PC-9 (cell line): Measurements from ENCODE around the gene MTCL3.

Experiments used
- BruUV-seq: library from RNA; stranded (reverse); fragments of 400-500 nt; replicated peaks from 2 replicates; lab custom pipeline; 2021; lab: Mats Ljungman, UMichigan
- CTCF ChIA-PET: fragments of 300-600 bp; sonication (Branson Sonifier 250); formaldehyde crosslinking; loops from one replicate; lab custom pipeline; 2022; ENCODE audit warnings: antibody characterized with exemption; lab: Charles Lee
- POLR2A ChIA-PET: fragments of 300-600 bp; sonication (Branson Sonifier 250); formaldehyde crosslinking; loops from one replicate; lab custom pipeline; 2022; ENCODE audit warnings: antibody characterized with exemption; ENCODE audit not compliant: unreplicated experiment; lab: Charles Lee
- DNase-seq, 2 experiments: peaks; one replicate each; pipeline versions ENCODE4 v3.0.0 to v3.0.0-alpha.2; 2015 to 2022; ENCODE audit warnings: mixed read lengths in 1 of 2
- H2AFZ ChIP-seq: fragments of 200-600 bp; sonication (generic); 2 replicates; pipeline ENCODE4 v1.8.1; 2017; ENCODE audit warnings: antibody characterized with exemption
- H3F3A ChIP-seq: fragments of 200-600 bp; sonication (generic); 2 replicates; pipeline ENCODE4 v1.8.1; 2017; ENCODE audit warnings: antibody characterized with exemption, mild to moderate bottlenecking, low read depth; ENCODE audit not compliant: insufficient read depth
- H3K27ac ChIP-seq: fragments of 200-600 bp; sonication (generic); 2 replicates; pipeline ENCODE4 v1.6.1; 2016; ENCODE audit warnings: mixed run types
- H3K27me3 ChIP-seq: fragments of 200-600 bp; sonication (generic); 2 replicates; pipeline ENCODE4 v1.6.1; 2016; ENCODE audit warnings: low read depth, mixed run types; ENCODE audit not compliant: insufficient read depth
- H3K36me3 ChIP-seq: fragments of 200-600 bp; sonication (generic); 2 replicates; pipeline ENCODE4 v1.6.1; 2016; ENCODE audit warnings: low read depth, mixed run types
- H3K4me1 ChIP-seq: fragments of 200-600 bp; sonication (generic); replicated peaks from 2 replicates; pipeline ENCODE4 v1.6.1; 2016; ENCODE audit warnings: mixed run types; ENCODE audit not compliant: insufficient read depth
- H3K4me2 ChIP-seq: fragments of 200-600 bp; sonication (generic); 2 replicates; pipeline ENCODE4 v1.6.1; 2017; ENCODE audit warnings: mixed run types
- H3K4me3 ChIP-seq: fragments of 200-600 bp; sonication (generic); 2 replicates; pipeline ENCODE4 v1.6.1; 2016; ENCODE audit warnings: mixed run types
- H3K79me2 ChIP-seq: fragments of 200-600 bp; sonication (generic); 2 replicates; pipeline ENCODE4 v1.6.1; 2017; ENCODE audit warnings: low read depth, mixed run types
- H3K9me2 ChIP-seq: fragments of 200-600 bp; sonication (generic); 2 replicates; pipeline ENCODE4 v1.8.1; 2017; ENCODE audit warnings: mild to moderate bottlenecking; ENCODE audit not compliant: insufficient read depth
- H3K9me3 ChIP-seq: fragments of 200-600 bp; sonication (generic); 2 replicates; pipeline ENCODE4 v1.8.1; 2016; ENCODE audit warnings: low read depth; ENCODE audit not compliant: insufficient read depth
- H4K20me1 ChIP-seq: fragments of 200-600 bp; sonication (generic); 2 replicates; pipeline ENCODE4 v1.8.1; 2017; ENCODE audit not compliant: insufficient read depth
- EZH2 ChIP-seq: fragments of 200-600 bp; sonication (generic); IDR thresholded peaks from 2 replicates; pipeline ENCODE4 v1.8.0; 2017; ENCODE audit warnings: antibody characterized with exemption, low read depth
- intact Hi-C: fragments of 100-400 bp; cut with micrococcal nuclease; formaldehyde crosslinking; loops from one replicate; pipeline ENCODE4 v1.10.0; 2022; ENCODE audit not compliant: unreplicated experiment
- TF ChIP-seq, protein P1 (sequence below): fragments of 200-600 bp; sonication (generic); conservative IDR thresholded peaks from 2 replicates; pipeline ENCODE4 v1.6.1; 2017; ENCODE audit warnings: mixed run types, antibody characterized with exemption, mild to moderate bottlenecking, moderate library complexity

Gene MTCL3

DNA sequence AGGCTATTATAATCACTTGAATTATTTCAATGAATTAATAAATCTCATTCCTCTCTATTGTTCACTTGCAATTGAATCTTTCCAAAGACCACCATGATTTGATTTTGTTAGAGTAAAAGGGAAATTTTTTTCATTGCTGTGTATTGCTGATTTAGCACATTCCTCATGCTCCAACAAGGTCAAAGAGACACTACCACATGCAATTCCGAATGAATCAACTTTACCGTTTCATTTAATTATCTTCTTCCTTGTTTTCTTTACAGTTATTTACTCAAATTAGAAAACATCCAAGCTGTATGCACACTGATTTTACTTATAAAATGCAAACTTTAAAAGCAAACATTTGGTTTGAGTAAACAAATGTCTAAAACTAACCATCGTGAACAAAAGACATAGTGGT lies 60.9 kb downstream of the MTCL3 start:
- Histone ChIP-seq H3K27ac (no peak overlapping the region), H2AFZ (no peak overlapping the region), H3K36me3 (no peaks in the 10 kb centered on the region), H3F3A (no peaks in the 10 kb centered on the region), H3K9me3 (no peaks in the 10 kb centered on the region), H4K20me1 (no peaks in the 10 kb centered on the region), H3K27me3 (no peaks in the 10 kb centered on the region), H3K9me2 (no peaks in the 10 kb centered on the region), H3K4me3 (no peak overlapping the region), H3K79me2 (no peaks in the 10 kb centered on the region), H3K4me1 (no peaks in the 10 kb centered on the region), H3K4me2 (no peak overlapping the region)
- no TSS peak for BruUV-seq
- CTCF ChIA-PET = interaction anchor here (0.6 kb wide), 1 partner anchor 192 kb away, joined by 4 read pairs; the partner anchor contains the start of gene RNF146
- POLR2A ChIA-PET = no interaction called here
- TF ChIP-seq, protein P1, sequence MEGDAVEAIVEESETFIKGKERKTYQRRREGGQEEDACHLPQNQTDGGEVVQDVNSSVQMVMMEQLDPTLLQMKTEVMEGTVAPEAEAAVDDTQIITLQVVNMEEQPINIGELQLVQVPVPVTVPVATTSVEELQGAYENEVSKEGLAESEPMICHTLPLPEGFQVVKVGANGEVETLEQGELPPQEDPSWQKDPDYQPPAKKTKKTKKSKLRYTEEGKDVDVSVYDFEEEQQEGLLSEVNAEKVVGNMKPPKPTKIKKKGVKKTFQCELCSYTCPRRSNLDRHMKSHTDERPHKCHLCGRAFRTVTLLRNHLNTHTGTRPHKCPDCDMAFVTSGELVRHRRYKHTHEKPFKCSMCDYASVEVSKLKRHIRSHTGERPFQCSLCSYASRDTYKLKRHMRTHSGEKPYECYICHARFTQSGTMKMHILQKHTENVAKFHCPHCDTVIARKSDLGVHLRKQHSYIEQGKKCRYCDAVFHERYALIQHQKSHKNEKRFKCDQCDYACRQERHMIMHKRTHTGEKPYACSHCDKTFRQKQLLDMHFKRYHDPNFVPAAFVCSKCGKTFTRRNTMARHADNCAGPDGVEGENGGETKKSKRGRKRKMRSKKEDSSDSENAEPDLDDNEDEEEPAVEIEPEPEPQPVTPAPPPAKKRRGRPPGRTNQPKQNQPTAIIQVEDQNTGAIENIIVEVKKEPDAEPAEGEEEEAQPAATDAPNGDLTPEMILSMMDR = no peak
- no peak for TF ChIP-seq EZH2
- no peak for DNase-seq
- intact Hi-C loops = no loop called here

DNA sequence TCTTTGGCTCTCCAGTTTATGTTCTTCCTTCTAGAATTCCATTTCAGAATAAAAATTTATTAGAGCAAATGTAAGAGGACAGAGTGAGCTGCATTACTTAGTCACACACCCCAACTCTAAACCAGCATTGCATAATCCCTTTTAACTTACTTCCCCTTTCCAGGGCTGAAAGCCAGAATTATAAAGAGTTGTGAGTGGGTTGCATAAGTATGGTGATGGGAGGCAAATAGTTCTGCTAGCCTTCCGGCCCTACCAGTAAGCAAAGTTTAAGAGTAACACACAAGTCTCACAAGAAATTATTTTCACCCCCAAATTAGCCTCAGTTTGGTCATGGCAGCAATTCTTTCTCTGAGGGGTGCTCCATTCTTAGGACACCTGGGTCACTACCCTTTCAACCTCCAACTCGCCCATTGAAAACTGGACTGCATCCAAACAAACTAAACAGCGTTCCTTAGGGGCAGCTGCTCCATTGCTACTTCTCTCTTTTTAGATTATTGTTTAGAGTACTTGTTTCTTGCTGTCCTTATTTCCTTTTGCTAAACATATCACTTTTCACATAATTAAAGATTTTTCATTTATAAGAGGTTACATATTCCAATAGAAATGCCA lies 61.6 kb downstream of the MTCL3 start:
- DNase-seq = no peak
- H4K20me1 ChIP-seq = no peaks in the 10 kb centered on the region
- BruUV-seq = no TSS peak
- no peaks in the 10 kb centered on the region for H3K27me3 ChIP-seq
- H3K4me1 ChIP-seq = no peaks in the 10 kb centered on the region
- CTCF ChIA-PET = no interaction called here
- no peak overlapping the region for H3K4me2 ChIP-seq
- H3F3A ChIP-seq = no peaks in the 10 kb centered on the region
- POLR2A ChIA-PET = no interaction called here
- H3K9me3 ChIP-seq = no peaks in the 10 kb centered on the region
- H3K9me2 ChIP-seq = no peaks in the 10 kb centered on the region
- no peak overlapping the region for H3K27ac ChIP-seq
- no peaks in the 10 kb centered on the region for H3K79me2 ChIP-seq
- H3K36me3 ChIP-seq = no peaks in the 10 kb centered on the region
- TF ChIP-seq EZH2 = no peak
- TF ChIP-seq, protein P1 = no peak
- H2AFZ ChIP-seq = no peak overlapping the region
- no peak overlapping the region for H3K4me3 ChIP-seq
- intact Hi-C loops = no loop called here

DNA sequence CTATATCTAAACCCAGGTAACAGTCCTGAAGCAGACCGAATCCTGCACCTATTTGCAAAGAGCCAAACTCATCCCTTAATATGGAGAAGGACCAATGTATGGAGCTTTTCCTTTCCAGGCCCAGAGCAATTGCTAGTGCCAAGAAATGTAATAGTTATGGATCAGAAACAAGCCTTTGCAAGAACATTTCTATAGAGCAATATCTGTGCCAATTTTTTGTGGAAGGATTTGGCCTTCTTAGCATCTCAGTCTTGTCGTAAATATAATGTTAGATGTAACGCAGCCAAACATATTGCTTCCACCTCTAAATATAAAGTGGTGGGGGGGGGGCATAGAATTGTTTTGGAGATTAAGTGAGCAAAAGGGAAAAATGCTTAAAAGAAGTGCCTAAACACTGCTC lies 62.7 kb downstream of the MTCL3 start:
- no peak for TF ChIP-seq EZH2
- TF ChIP-seq, protein P1 = no peak
- H3K4me3 ChIP-seq = no peak overlapping the region
- intact Hi-C loops = no loop called here
- H3K27me3 ChIP-seq = no peaks in the 10 kb centered on the region
- H3K27ac ChIP-seq = no peak overlapping the region
- H3K4me2 ChIP-seq = no peak overlapping the region
- no peaks in the 10 kb centered on the region for H3K36me3 ChIP-seq
- H3K9me3 ChIP-seq = no peaks in the 10 kb centered on the region
- no peaks in the 10 kb centered on the region for H3K79me2 ChIP-seq
- H2AFZ ChIP-seq = no peak overlapping the region
- no peaks in the 10 kb centered on the region for H4K20me1 ChIP-seq
- ChIA-PET CTCF (no interaction called here), POLR2A (no interaction called here)
- no peaks in the 10 kb centered on the region for H3F3A ChIP-seq
- H3K4me1 ChIP-seq = no peaks in the 10 kb centered on the region
- no peaks in the 10 kb centered on the region for H3K9me2 ChIP-seq
- DNase-seq = no peak
- BruUV-seq = no TSS peak
